Measurements from ENCODE around the gene AHI1.
A peak's percentile ranks its signal among the peaks of the same experiment; 100 is the strongest.
"Not testable (repeated sequence)": the region's sequence is repeated elsewhere in the genome, so short reads cannot be mapped to it uniquely, and the experiment has no call there.

Gene AHI1

GRCh38 chr6:135498185-135498841, 773 bp upstream of the AHI1 start:
- peak overlapping the region; percentile 91 for H3K4me3 ChIP-seq
- DNase-seq (ENCODE audit: low spot score in 2 of 2): peak; percentile 28 to 52
- 0 out of 2 replicates have a peak, but pooled peaks cover 4% of the 10 kb centered on the region for H3K36me3 ChIP-seq (replicated peaks)
- H3K27me3 ChIP-seq (ENCODE audit: low read depth): no peaks in the 10 kb centered on the region
- H3K4me1 ChIP-seq: peaks cover 14% of the 10 kb centered on the region
- no peaks in the 10 kb centered on the region for H3K9me3 ChIP-seq
- in situ Hi-C loops (cut with MboI; ENCODE audit: low sequenced_read_pairs): no loop called here

- Histone ChIP-seq H3K9me3 (no peaks in the 10 kb centered on the region), H3K27me3 (ENCODE audit: low read depth) (no peaks in the 10 kb centered on the region), H3K4me3 (peak overlapping the region; percentile 91), H3K36me3 (replicated peaks) (0 out of 2 replicates have a peak, but pooled peaks cover 4% of the 10 kb centered on the region), H3K4me1 (peaks cover 14% of the 10 kb centered on the region)
- peak in 1 of 2 experiments; percentile 12 for DNase-seq (ENCODE audit: low spot score in 2 of 2)
- in situ Hi-C loops (cut with MboI; ENCODE audit: low sequenced_read_pairs): no loop called here
These were observed 634 bp downstream of the AHI1 start for GRCh38 chr6:135496800-135497411.

- in situ Hi-C loops (cut with MboI; ENCODE audit: low sequenced_read_pairs): no loop called here
- DNase-seq (ENCODE audit: low spot score in 2 of 2): no peak
- H3K36me3 ChIP-seq (replicated peaks): peaks cover 18% of the 10 kb centered on the region
- H3K4me3 ChIP-seq: no peak overlapping the region
- no peaks in the 10 kb centered on the region for H3K9me3 ChIP-seq
- no peaks in the 10 kb centered on the region for H3K27me3 ChIP-seq (ENCODE audit: low read depth)
- H3K4me1 ChIP-seq: peaks cover 9% of the 10 kb centered on the region
These were observed 4.2 kb downstream of the AHI1 start for GRCh38 chr6:135493218-135493961.

- DNase-seq (ENCODE audit: low spot score in 2 of 2): no peak
- H3K9me3 ChIP-seq: no peaks in the 10 kb centered on the region
- H3K4me1 ChIP-seq: no peaks in the 10 kb centered on the region
- peaks cover 18% of the 10 kb centered on the region for H3K36me3 ChIP-seq (replicated peaks)
- in situ Hi-C loops (cut with MboI; ENCODE audit: low sequenced_read_pairs): no loop called here
- H3K27me3 ChIP-seq (ENCODE audit: low read depth): no peaks in the 10 kb centered on the region
- no peak overlapping the region for H3K4me3 ChIP-seq
These were observed 7.2 kb downstream of the AHI1 start for GRCh38 chr6:135490381-135490780.

- in situ Hi-C loops (cut with MboI; ENCODE audit: low sequenced_read_pairs): no loop called here
- H3K27me3 ChIP-seq (ENCODE audit: low read depth): no peaks in the 10 kb centered on the region
- H3K4me3 ChIP-seq: no peak overlapping the region
- no peaks in the 10 kb centered on the region for H3K9me3 ChIP-seq
- H3K4me1 ChIP-seq: no peaks in the 10 kb centered on the region
- DNase-seq (ENCODE audit: low spot score in 2 of 2): no peak
- peaks cover 22% of the 10 kb centered on the region for H3K36me3 ChIP-seq (replicated peaks)
These were observed 9.5 kb downstream of the AHI1 start for GRCh38 chr6:135488023-135488422.

- peaks cover 16% of the 10 kb centered on the region for H3K36me3 ChIP-seq (replicated peaks)
These were observed 13.6 kb downstream of the AHI1 start for GRCh38 chr6:135483903-135484302.

GRCh38 chr6:135481783-135482369, 15.7 kb downstream of the AHI1 start:
- DNase-seq (ENCODE audit: low spot score in 2 of 2): peak in 1 of 2 experiments; percentile 32
- no peaks in the 10 kb centered on the region for H3K4me1 ChIP-seq
- in situ Hi-C loops (cut with MboI; ENCODE audit: low sequenced_read_pairs): no loop called here
- peaks cover 22% of the 10 kb centered on the region for H3K9me3 ChIP-seq
- peaks cover 13% of the 10 kb centered on the region for H3K36me3 ChIP-seq (replicated peaks)
- H3K27me3 ChIP-seq (ENCODE audit: low read depth): no peaks in the 10 kb centered on the region
- H3K4me3 ChIP-seq: no peak overlapping the region

More at GRCh38 chr6:135483903-135484302, 13.6 kb downstream of the AHI1 start:
- H3K9me3 ChIP-seq: peaks cover 17% of the 10 kb centered on the region
- DNase-seq (ENCODE audit: low spot score in 2 of 2); H3K4me3 ChIP-seq; in situ Hi-C loops (cut with MboI; ENCODE audit: low sequenced_read_pairs); H3K27me3 ChIP-seq (ENCODE audit: low read depth); H3K4me1 ChIP-seq: not testable (repeated sequence)

- in situ Hi-C loops (cut with MboI; ENCODE audit: low sequenced_read_pairs): no loop called here
- H3K36me3 ChIP-seq (replicated peaks): peaks cover 13% of the 10 kb centered on the region
- no peaks in the 10 kb centered on the region for H3K4me1 ChIP-seq
- H3K4me3 ChIP-seq: no peak overlapping the region
- H3K27me3 ChIP-seq (ENCODE audit: low read depth): no peaks in the 10 kb centered on the region
- no peak for DNase-seq (ENCODE audit: low spot score in 2 of 2)
- H3K9me3 ChIP-seq: peaks cover 22% of the 10 kb centered on the region
These were observed 17.9 kb downstream of the AHI1 start for GRCh38 chr6:135479601-135480000.

GRCh38 chr6:135478626-135479025, 18.9 kb downstream of the AHI1 start:
- in situ Hi-C loops (cut with MboI; ENCODE audit: low sequenced_read_pairs): no loop called here
- Histone ChIP-seq H3K4me1 (no peaks in the 10 kb centered on the region), H3K27me3 (ENCODE audit: low read depth) (no peaks in the 10 kb centered on the region), H3K36me3 (replicated peaks) (peaks cover 9% of the 10 kb centered on the region), H3K4me3 (no peak overlapping the region), H3K9me3 (peaks cover 22% of the 10 kb centered on the region)
- DNase-seq (ENCODE audit: low spot score in 2 of 2): no peak

- no peak for DNase-seq (ENCODE audit: low spot score in 2 of 2)
- H3K9me3 ChIP-seq: peaks cover 13% of the 10 kb centered on the region; the same call in 1 of the 2 replicates
- in situ Hi-C loops (cut with MboI; ENCODE audit: low sequenced_read_pairs): no loop called here
- H3K4me1 ChIP-seq: no peaks in the 10 kb centered on the region
- no peaks in the 10 kb centered on the region for H3K27me3 ChIP-seq (ENCODE audit: low read depth)
- peaks cover 6% of the 10 kb centered on the region; the same call in 1 of the 2 replicates for H3K36me3 ChIP-seq (replicated peaks)
- H3K4me3 ChIP-seq: no peak overlapping the region
These were observed 22.2 kb downstream of the AHI1 start for GRCh38 chr6:135475292-135475886.

GRCh38 chr6:135474362-135474761, 23.2 kb downstream of the AHI1 start:
- Histone ChIP-seq H3K4me3 (no peak overlapping the region), H3K4me1 (no peaks in the 10 kb centered on the region), H3K9me3 (0 out of 2 replicates have a peak, but pooled peaks cover 7% of the 10 kb centered on the region), H3K27me3 (ENCODE audit: low read depth) (no peaks in the 10 kb centered on the region), H3K36me3 (replicated peaks) (no peaks in the 10 kb centered on the region; the same call in 1 of the 2 replicates)
- no peak for DNase-seq (ENCODE audit: low spot score in 2 of 2)
- in situ Hi-C loops (cut with MboI; ENCODE audit: low sequenced_read_pairs): no loop called here

- no peaks in the 10 kb centered on the region for H3K36me3 ChIP-seq (replicated peaks)
- no peak overlapping the region for H3K4me3 ChIP-seq
- in situ Hi-C loops (cut with MboI; ENCODE audit: low sequenced_read_pairs): no loop called here
- no peaks in the 10 kb centered on the region for H3K4me1 ChIP-seq
- no peak for DNase-seq (ENCODE audit: low spot score in 2 of 2)
- H3K9me3 ChIP-seq: no peaks in the 10 kb centered on the region
- H3K27me3 ChIP-seq (ENCODE audit: low read depth): no peaks in the 10 kb centered on the region
These were observed 31.6 kb downstream of the AHI1 start for GRCh38 chr6:135465903-135466302.

GRCh38 chr6:135465307-135465706, 32.2 kb downstream of the AHI1 start:
- Histone ChIP-seq H3K27me3 (ENCODE audit: low read depth) (no peaks in the 10 kb centered on the region), H3K9me3 (no peaks in the 10 kb centered on the region), H3K36me3 (replicated peaks) (no peaks in the 10 kb centered on the region), H3K4me1 (no peaks in the 10 kb centered on the region), H3K4me3 (no peak overlapping the region)
- no peak for DNase-seq (ENCODE audit: low spot score in 2 of 2)
- in situ Hi-C loops (cut with MboI; ENCODE audit: low sequenced_read_pairs): no loop called here

Measured in HAP-1 (cell line).